WI38 (cell line): ENCODE results near the gene RASSF6.
"Not testable (repeated sequence)": the region's sequence is repeated elsewhere in the genome, so short reads cannot be mapped to it uniquely, and the experiment has no call there.

Experiments
- H3K4me3 ChIP-seq: 2 replicates; pipeline ENCODE4 v1.5.1; 2011; ENCODE audit warnings: low read depth, mild to moderate bottlenecking, control low read depth, low read length
- CTCF ChIP-seq: IDR thresholded peaks from 2 replicates; pipeline ENCODE4 v1.5.1; 2012; ENCODE audit warnings: low read depth, mild to moderate bottlenecking, control low read depth, low read length

RASSF6 gene

DNA sequence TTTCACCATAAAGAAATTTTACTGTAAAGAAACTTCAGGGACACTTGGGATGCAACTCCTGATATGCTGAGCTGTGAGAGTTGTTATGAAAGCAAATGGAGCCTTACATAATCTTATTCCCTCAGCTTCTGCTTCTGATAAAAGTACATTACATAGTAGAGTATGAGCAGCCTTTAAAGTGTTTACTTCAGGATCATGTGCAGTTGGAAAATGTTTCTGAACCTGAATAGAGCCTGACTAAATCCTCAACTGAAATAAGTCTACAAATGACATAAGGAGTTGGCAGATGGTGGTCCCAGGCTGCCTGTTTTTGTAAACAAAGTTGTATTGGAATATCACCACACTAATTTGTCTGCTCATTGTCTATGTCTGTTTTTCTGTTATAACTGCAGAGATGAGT is 19.3 kb downstream of the RASSF6 start:
- no peak for TF ChIP-seq CTCF
- no peak overlapping the region for H3K4me3 ChIP-seq

DNA sequence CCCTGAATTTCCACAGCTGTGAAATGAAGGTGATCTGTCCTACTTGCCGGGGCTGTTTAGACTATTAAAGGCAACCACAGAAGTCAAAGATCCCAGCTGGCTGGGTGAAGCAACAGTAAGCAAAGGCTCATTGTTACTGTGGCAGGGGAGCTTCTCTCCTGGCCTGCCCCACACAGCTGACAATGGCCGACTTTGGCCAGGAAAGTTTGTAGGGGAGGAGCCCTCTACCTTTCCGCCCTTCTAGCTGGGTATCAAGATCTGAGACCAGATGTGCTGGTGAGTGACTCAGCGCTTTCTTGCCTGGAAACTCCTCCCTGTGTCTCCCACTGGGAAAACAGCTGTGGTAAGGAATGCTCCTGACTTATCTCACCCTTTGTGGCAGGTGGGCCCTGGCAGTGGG is 21.1 kb downstream of the RASSF6 start:
- no peak for TF ChIP-seq CTCF
- H3K4me3 ChIP-seq = no peak overlapping the region

- H3K4me3 ChIP-seq = no peak overlapping the region
- TF ChIP-seq CTCF = no peak
These were observed 22.6 kb downstream of the RASSF6 start for GRCh38 chr4:73597594-73597993.

GRCh38 chr4:73597183-73597582 is 23.1 kb downstream of the RASSF6 start:
- H3K4me3 ChIP-seq = not testable (repeated sequence)

- no peak for TF ChIP-seq CTCF
- H3K4me3 ChIP-seq = no peak overlapping the region
These were observed 24.2 kb downstream of the RASSF6 start for GRCh38 chr4:73596001-73596400.

- no peak overlapping the region for H3K4me3 ChIP-seq
- TF ChIP-seq CTCF = no peak
These were observed 26.5 kb downstream of the RASSF6 start for GRCh38 chr4:73593631-73594241.

GRCh38 chr4:73589887-73590801 is 30.1 kb downstream of the RASSF6 start:
- no peak overlapping the region for H3K4me3 ChIP-seq
- no peak for TF ChIP-seq CTCF
